ENCODE measurements around the gene PLGRKT. TPM values are rescaled to one million over a fixed set of nuclear protein-coding genes. Genes with fewer than 3 reads are reported as not detected.
"Not testable (repeated sequence)": the region's sequence is repeated elsewhere in the genome, so short reads cannot be mapped to it uniquely, and the experiment has no call there.

Gene PLGRKT
- total RNA-seq, 1 experiment from 2014 or later, result 21.6 TPM

DNA sequence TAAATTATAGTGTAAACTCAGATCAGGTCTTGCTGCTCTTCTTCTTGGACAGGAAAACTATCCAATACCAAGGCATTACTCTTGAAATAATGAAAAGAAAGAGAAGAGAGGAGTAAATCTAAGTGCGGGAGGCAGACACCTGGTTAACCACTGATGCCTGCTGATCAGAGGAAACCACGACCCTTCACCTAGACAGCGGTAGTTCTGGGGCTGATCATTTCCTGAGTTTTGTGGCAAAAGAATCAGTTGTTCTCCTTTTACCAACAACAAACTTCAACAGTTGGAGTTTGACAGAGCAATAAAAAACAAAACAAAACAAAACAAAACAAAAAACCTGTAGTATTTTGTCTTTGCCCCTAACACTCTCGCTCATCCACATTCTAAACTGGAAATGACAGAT, 101.0 kb downstream of the PLGRKT start:
- no peak overlapping the region for H3K27ac Mint-ChIP-seq (ENCODE audit: low read depth, unreplicated experiment)
- ChIA-PET CTCF (no interaction called here), POLR2A (no interaction called here)
- H3K27me3 Mint-ChIP-seq (ENCODE audit: insufficient read depth, unreplicated experiment), result peaks cover 23% of the 10 kb centered on the region
- no peak for DNase-seq (ENCODE audit: unreplicated experiment)
- H3K4me1 Mint-ChIP-seq (ENCODE audit: insufficient read depth, unreplicated experiment), result no peaks in the 10 kb centered on the region
- H3K9me3 Mint-ChIP-seq (ENCODE audit: unreplicated experiment), result no peaks in the 10 kb centered on the region
- intact Hi-C loops (cut with micrococcal nuclease), result no loop called here
- TF ChIP-seq CTCF (IDR thresholded peaks at IDR 0.05; ENCODE audit: unreplicated experiment), result no peak
- no peak overlapping the region for H3K4me3 Mint-ChIP-seq (ENCODE audit: unreplicated experiment)
- BruUV-seq (replicated peaks), result no TSS peak
- no peaks in the 10 kb centered on the region for H3K36me3 Mint-ChIP-seq (ENCODE audit: insufficient read depth, unreplicated experiment)

DNA sequence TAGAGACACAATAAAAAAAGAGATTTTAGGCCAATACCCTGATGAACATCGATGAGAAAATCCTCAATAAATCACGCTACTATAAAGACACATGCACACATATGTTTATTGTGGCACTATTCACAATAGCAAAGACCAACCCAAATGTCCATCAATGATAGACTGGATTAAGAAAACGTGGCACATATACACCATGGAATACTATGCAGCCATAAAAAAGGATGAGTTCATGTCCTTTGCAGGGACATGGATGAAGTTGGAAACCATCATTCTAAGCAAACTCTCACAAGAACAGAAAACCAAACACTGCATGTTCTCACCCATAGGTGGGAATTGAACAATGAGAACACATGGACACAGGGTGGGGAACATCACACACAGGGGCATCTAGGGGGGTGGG, 106.4 kb downstream of the PLGRKT start:
- POLR2A ChIA-PET; H3K4me1 Mint-ChIP-seq (ENCODE audit: insufficient read depth, unreplicated experiment); H3K4me3 Mint-ChIP-seq (ENCODE audit: unreplicated experiment); H3K36me3 Mint-ChIP-seq (ENCODE audit: insufficient read depth, unreplicated experiment); intact Hi-C loops (cut with micrococcal nuclease); H3K27ac Mint-ChIP-seq (ENCODE audit: low read depth, unreplicated experiment); DNase-seq (ENCODE audit: unreplicated experiment); H3K9me3 Mint-ChIP-seq (ENCODE audit: unreplicated experiment); BruUV-seq (replicated peaks): not testable (repeated sequence)
- H3K27me3 Mint-ChIP-seq (ENCODE audit: insufficient read depth, unreplicated experiment), result peaks cover 23% of the 10 kb centered on the region
- CTCF ChIA-PET, result interaction anchor here (0.9 kb wide), 1 partner anchor 20 kb away, joined by 3 read pairs; no protein-coding TSS in a partner anchor

DNA sequence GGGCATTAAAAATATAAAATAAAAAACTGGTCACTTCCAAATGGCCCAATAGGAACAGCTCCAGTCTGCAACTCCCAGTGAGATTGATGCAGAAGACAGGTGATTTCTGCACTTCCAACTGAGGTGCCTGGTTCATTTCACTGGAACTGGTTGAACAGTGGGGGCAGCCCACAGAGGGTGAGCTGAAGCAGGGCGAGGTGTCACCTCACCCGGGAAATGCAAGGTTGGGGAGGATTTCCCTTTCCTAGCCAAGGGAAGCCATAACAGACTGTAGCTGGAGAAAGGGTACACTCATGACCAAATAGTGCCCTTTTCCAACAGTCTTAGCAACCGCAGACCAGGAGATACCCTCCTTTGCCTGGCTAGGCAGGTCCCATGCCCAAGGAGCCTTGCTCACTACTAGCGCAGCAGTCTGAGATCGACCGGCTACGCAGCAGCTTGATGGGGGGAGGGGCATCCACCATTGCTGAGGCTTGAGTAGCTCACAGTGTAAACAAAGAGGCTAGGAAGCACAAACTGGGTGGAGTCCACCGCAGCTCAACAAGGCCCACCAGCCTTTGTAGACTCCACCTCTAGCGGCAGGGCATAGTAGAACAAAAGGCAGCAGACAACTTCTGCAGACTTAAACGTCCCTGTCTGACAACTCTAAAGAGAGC, 110.7 kb downstream of the PLGRKT start:
- no peak overlapping the region for H3K4me3 Mint-ChIP-seq (ENCODE audit: unreplicated experiment)
- no peak for TF ChIP-seq CTCF (IDR thresholded peaks at IDR 0.05; ENCODE audit: unreplicated experiment)
- intact Hi-C loops (cut with micrococcal nuclease), result no loop called here
- H3K36me3 Mint-ChIP-seq (ENCODE audit: insufficient read depth, unreplicated experiment), result no peaks in the 10 kb centered on the region
- no peaks in the 10 kb centered on the region for H3K4me1 Mint-ChIP-seq (ENCODE audit: insufficient read depth, unreplicated experiment)
- no peak for DNase-seq (ENCODE audit: unreplicated experiment)
- peaks cover 4% of the 10 kb centered on the region for H3K27me3 Mint-ChIP-seq (ENCODE audit: insufficient read depth, unreplicated experiment)
- no TSS peak for BruUV-seq (replicated peaks)
- CTCF ChIA-PET, result interaction anchor here (0.9 kb wide), 1 partner anchor 24 kb away, joined by 3 read pairs; no protein-coding TSS in a partner anchor
- POLR2A ChIA-PET, result no interaction called here
- H3K27ac Mint-ChIP-seq (ENCODE audit: low read depth, unreplicated experiment), result no peak overlapping the region
- no peaks in the 10 kb centered on the region for H3K9me3 Mint-ChIP-seq (ENCODE audit: unreplicated experiment)

DNA sequence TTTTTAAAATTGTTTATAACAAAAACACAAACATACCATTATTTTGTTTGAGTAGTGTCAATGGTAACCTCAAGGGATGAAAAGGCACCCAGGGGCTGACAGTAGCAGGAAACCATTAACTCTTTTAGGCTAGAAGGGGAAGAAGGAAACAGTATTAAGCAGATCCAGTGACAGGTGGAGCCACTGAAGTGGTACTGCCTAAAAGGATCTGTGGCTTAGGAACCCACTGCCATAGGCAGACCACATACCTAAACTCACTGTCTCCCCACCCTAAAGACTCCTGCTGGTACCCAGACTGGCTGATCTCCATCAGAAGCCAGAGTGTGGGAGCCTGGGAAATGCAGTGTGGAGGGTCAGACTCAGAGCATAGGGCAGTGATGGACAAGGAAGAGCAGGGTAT, 111.5 kb downstream of the PLGRKT start:
- no peaks in the 10 kb centered on the region for H3K9me3 Mint-ChIP-seq (ENCODE audit: unreplicated experiment)
- no peaks in the 10 kb centered on the region for H3K4me1 Mint-ChIP-seq (ENCODE audit: insufficient read depth, unreplicated experiment)
- ChIA-PET POLR2A (no interaction called here), CTCF (no interaction called here)
- no peak for DNase-seq (ENCODE audit: unreplicated experiment)
- H3K27ac Mint-ChIP-seq (ENCODE audit: low read depth, unreplicated experiment), result no peak overlapping the region
- H3K4me3 Mint-ChIP-seq (ENCODE audit: unreplicated experiment), result no peak overlapping the region
- peaks cover 12% of the 10 kb centered on the region for H3K27me3 Mint-ChIP-seq (ENCODE audit: insufficient read depth, unreplicated experiment)
- intact Hi-C loops (cut with micrococcal nuclease), result no loop called here
- no peak for TF ChIP-seq CTCF (IDR thresholded peaks at IDR 0.05; ENCODE audit: unreplicated experiment)
- no peaks in the 10 kb centered on the region for H3K36me3 Mint-ChIP-seq (ENCODE audit: insufficient read depth, unreplicated experiment)
- no TSS peak for BruUV-seq (replicated peaks)

GRCh38 chr9:5321601-5322000, 116.1 kb downstream of the PLGRKT start:
- DNase-seq (ENCODE audit: unreplicated experiment); H3K27ac Mint-ChIP-seq (ENCODE audit: low read depth, unreplicated experiment): not testable (repeated sequence)
- CTCF ChIA-PET, result interaction anchor here (0.5 to 0.9 kb wide), 2 partner anchors 11 to 133 kb away, joined by 3 to 4 read pairs; no protein-coding TSS in a partner anchor

More at GRCh38 chr9:5321601-5322000, 116.1 kb downstream of the PLGRKT start:
- H3K9me3 Mint-ChIP-seq (ENCODE audit: unreplicated experiment); H3K4me3 Mint-ChIP-seq (ENCODE audit: unreplicated experiment); intact Hi-C loops (cut with micrococcal nuclease); BruUV-seq (replicated peaks); H3K4me1 Mint-ChIP-seq (ENCODE audit: insufficient read depth, unreplicated experiment); H3K36me3 Mint-ChIP-seq (ENCODE audit: insufficient read depth, unreplicated experiment): not testable (repeated sequence)
- peaks cover 23% of the 10 kb centered on the region for H3K27me3 Mint-ChIP-seq (ENCODE audit: insufficient read depth, unreplicated experiment)
- POLR2A ChIA-PET, result interaction anchor here (1.0 kb wide), 1 partner anchor 21 kb away, joined by 3 read pairs; no protein-coding TSS in a partner anchor

All from MCF 10A (cell line).